Fibroblast of villous mesenchyme (primary cell): ENCODE measurements around the gene MESP2. TPM values are rescaled to one million over a fixed set of nuclear protein-coding genes. Genes with fewer than 3 reads are reported as not detected.

ENCODE experiments used
- DNase-seq: peaks from one replicate; pipeline ENCODE4 v3.0.0-alpha.2; 2010; ENCODE audit warnings: low read depth
- H3K4me3 ChIP-seq: 2 replicates; pipeline ENCODE4 v1.5.1; 2011; ENCODE audit warnings: low read depth, mild to moderate bottlenecking, low read length
- total RNA-seq: library from RNA; depleted of rRNA; stranded (reverse); fragments of >200 nt; gene quantifications from 2 replicates; pipeline ENCODE4 v1.2.3, GENCODE V29; 2012
- TF ChIP-seq, protein P1 (sequence below): IDR thresholded peaks from 2 replicates; pipeline ENCODE4 v1.5.1; 2012; ENCODE audit warnings: low read depth, mild to moderate bottlenecking, low read length; ENCODE audit not compliant: insufficient read depth

The MESP2 gene
- total RNA-seq, 1 donor = 0.43 TPM

DNA sequence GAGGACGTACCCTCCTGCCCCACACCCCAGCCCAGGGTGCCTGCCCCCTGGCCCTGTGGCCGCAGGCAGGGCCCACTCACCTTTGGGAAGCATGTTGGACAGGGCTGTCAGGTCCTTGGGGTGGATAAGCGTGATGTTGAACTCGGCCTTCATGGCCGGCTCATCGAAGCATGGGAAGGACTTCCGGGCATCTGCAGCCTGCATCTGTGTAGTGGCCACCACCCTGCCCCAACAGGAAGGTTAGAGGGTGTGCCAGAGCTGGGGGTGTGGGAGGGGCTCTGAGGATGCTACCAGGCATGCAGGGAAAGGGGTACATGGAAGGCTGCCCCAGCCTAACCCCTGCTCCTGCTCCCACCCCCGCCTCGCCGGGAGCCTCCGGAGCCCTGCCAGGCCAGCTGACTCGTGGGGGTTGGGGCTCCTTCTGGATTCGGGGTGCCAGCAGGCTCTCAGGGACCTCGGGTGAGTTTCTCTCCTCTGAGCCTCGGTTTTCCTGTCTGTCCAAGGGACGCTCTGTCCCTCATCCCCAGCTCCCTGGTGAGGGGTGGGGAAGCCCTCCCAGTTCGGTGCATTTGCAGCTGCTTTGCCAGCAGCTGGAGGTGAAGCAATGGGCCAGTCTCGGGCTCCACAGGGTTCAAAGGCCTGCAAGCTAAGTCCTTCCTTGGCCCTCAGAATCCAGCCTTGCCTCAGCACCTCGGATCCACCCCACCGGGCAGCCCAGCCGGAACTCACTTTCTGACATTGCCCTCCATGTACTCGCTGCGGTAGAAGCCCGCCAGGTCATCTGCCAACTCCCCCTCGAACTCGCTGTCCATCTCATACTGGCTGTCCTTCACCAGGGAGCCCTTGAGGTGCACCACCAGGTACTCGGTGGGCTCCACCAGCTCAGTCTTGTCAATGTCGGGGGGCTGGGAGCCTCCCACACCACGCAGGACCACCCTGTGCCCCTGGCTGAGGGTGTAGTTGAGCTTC lies 29.4 kb downstream of the MESP2 start:
- no peak overlapping the region for H3K4me3 ChIP-seq
- DNase-seq = no peak
- TF ChIP-seq, protein P1, sequence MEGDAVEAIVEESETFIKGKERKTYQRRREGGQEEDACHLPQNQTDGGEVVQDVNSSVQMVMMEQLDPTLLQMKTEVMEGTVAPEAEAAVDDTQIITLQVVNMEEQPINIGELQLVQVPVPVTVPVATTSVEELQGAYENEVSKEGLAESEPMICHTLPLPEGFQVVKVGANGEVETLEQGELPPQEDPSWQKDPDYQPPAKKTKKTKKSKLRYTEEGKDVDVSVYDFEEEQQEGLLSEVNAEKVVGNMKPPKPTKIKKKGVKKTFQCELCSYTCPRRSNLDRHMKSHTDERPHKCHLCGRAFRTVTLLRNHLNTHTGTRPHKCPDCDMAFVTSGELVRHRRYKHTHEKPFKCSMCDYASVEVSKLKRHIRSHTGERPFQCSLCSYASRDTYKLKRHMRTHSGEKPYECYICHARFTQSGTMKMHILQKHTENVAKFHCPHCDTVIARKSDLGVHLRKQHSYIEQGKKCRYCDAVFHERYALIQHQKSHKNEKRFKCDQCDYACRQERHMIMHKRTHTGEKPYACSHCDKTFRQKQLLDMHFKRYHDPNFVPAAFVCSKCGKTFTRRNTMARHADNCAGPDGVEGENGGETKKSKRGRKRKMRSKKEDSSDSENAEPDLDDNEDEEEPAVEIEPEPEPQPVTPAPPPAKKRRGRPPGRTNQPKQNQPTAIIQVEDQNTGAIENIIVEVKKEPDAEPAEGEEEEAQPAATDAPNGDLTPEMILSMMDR = no peak

DNA sequence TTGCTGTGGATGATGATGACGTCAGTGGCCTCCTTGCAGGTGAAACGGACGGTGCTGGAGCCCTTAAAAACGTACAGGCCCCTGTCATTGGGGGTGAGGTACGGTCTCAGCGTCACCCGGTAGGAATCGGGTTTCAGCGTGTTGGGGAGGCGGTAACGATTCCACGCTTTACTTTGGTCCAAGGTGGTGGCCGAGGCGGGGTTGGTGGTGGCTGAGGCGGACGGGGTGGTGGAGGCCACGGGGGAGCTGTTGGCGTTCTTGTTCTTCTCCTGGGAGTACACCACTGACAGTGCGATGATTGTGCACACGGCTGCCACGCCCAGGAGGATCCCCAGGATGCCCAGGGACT lies 30.1 kb downstream of the MESP2 start:
- TF ChIP-seq, protein P1 = no peak
- DNase-seq = no peak
- no peak overlapping the region for H3K4me3 ChIP-seq

DNA sequence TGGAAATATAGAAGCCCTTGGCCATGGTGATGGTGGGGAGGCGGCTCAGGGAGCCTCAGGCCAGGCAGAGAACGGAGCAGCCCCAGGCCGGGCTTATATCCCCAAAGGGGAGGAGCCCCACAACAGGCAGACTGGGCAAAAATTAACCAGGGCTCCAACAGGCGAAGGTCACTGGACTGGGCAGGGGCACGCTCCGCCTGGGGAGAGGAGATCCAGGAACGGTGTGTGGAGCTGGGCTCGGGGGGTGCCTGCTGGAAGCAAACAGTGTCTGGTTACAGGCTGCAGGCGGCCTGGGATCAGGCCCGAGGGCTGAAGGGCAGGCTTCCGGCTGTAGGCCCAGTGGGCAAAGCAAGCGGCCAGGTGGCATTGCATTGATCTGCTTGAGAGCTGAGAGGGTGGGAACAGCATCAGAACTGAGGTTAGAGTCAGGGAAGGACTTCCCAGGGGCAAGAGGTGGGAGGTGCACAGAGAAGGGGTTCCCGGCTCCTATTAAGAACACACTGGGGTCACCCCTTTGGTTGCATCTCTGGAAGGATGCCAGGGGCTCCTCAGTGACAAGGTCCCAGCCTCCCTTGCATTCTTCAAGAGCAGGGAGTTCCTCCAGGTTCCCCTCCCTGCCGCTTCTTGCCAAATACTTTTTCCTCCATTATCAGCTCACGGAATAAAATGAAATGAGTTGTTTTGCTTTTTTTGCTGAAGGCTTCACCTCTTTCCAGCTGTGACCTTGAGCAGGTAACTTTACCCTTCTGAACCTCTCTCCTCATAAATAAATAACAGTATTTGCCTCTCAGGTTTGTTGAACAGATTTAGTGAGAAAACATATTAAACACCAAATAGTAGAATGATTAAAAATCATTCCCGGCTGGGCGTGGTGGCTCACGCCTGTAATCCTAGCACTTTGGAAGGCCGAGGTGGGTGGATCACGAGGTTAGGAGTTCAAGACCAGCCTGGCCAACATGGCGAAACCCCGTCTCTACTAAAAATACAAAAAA lies 30.7 kb downstream of the MESP2 start:
- TF ChIP-seq, protein P1 = no peak
- DNase-seq = no peak

DNA sequence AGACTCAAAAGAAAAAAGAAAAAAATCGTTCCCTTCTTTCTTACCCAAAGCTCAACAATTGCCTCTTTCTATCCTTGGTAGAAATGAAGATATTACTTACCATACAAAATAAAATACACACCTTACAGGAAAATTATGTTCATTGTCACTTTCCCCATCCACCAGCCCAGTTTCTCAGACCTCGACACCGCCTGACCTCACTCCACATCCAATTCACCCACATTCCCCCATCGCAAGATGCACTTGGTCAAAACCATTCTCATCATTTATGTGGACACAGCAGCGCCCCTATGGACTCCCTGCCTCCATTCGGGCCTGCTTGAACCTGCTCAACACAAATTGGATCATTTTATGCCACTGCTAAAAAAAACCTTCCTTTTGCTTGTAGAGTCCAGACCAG lies 31.6 kb downstream of the MESP2 start:
- no peak for DNase-seq
- no peak overlapping the region for H3K4me3 ChIP-seq

More for the DNA sequence above, 30.7 kb downstream of the MESP2 start:
- no peak overlapping the region for H3K4me3 ChIP-seq

DNA sequence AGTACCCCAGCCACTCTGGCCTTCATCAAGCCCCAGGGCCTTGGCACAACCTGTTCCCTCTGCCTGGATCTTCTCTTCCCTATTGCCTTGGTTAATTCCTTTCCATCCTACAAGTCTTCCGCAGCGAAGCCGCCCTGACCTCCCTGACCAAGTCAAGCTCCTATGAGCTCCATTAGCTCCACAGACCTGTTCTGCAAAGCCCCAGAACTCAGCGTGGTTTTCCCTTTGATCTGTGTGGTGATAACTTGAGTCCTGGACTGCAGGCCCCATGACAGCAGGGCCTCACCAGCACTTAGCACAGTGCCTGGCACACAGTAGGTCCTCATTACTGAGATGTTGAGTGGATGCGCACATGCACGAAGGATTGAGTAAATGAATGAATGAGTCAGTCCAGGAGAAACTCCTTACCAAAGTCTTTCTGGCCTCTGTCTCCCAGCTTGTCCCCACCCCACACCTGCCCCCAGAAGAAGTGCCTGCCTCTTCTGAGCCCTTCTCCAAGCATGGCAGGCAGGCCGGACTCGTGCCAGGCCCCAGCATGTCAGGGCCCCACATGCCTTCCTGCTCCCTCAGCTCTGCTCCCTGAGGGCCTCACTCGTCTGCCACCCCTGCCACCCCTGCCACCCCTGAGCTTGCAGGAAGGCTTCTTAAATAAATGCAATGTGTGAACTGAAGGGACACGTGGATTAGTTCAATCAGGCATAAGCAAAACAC lies 32.2 kb downstream of the MESP2 start:
- DNase-seq = no peak
- TF ChIP-seq, protein P1 = no peak
- H3K4me3 ChIP-seq = no peak overlapping the region

More for the DNA sequence above, 31.6 kb downstream of the MESP2 start:
- TF ChIP-seq, protein P1 = no peak
